IMR-90 (cell line): ENCODE data around the gene RRN3. TPM values are rescaled to one million over a fixed set of nuclear protein-coding genes. Genes with fewer than 3 reads are reported as not detected.
"Not testable (repeated sequence)": the region's sequence is repeated elsewhere in the genome, so short reads cannot be mapped to it uniquely, and the experiment has no call there.

Experiments used
- ATAC-seq: fragments of 200-7000 bp; cut with Tn5 transposase; 2 replicates; pipeline ENCODE4 v1.9.1; 2020; ENCODE audit warnings: low read depth, mild to moderate bottlenecking, moderate library complexity
- BruUV-seq: library from RNA; stranded (reverse); fragments of 400-500 nt; replicated peaks from 2 replicates; lab custom pipeline; 2021; lab: Mats Ljungman, UMichigan
- CTCF ChIA-PET: fragments of 300-600 bp; formaldehyde crosslinking; extraction: SDS; loops from one replicate; lab custom pipeline; 2021; ENCODE audit warnings: antibody characterized with exemption; lab: Yijun Ruan, JAX
- POLR2A ChIA-PET: fragments of 300-600 bp; sonication (Branson Sonifier 250); formaldehyde crosslinking; loops from one replicate; lab custom pipeline; 2022; ENCODE audit warnings: antibody characterized with exemption; ENCODE audit not compliant: unreplicated experiment; lab: Charles Lee
- DNase-seq: peaks from one replicate; pipeline ENCODE4 v3.0.0; 2013
- H2AFZ ChIP-seq: replicated peaks from 2 replicates; pipeline ENCODE3; 2013; ENCODE audit warnings: low read length, mild to moderate bottlenecking; ENCODE audit not compliant: poor library complexity
- H2AK5ac ChIP-seq: 2 replicates; pipeline ENCODE4 v1.6.1; 2013; ENCODE audit warnings: low read depth, low read length, inconsistent platforms
- H2AK9ac ChIP-seq: replicated peaks from 2 replicates; pipeline ENCODE3; 2013; ENCODE audit warnings: mild to moderate bottlenecking, low read depth, low read length, moderate library complexity; ENCODE audit not compliant: poor library complexity
- H2BK120ac ChIP-seq: 2 replicates; pipeline ENCODE4 v1.6.1; 2013; ENCODE audit warnings: low read depth, low read length, inconsistent platforms
- H2BK15ac ChIP-seq: 3 replicates; pipeline ENCODE4 v1.6.1; 2013; ENCODE audit warnings: low read depth, low read length, inconsistent platforms
- H2BK20ac ChIP-seq: 2 replicates; pipeline ENCODE4 v1.6.1; 2013; ENCODE audit warnings: low read depth, mild to moderate bottlenecking, inconsistent platforms, low read length, moderate library complexity
- H2BK5ac ChIP-seq: 2 replicates; pipeline ENCODE4 v1.6.1; 2013; ENCODE audit warnings: mild to moderate bottlenecking, low read depth, low read length, inconsistent platforms; ENCODE audit not compliant: poor library complexity, severe bottlenecking
- H3K14ac ChIP-seq: replicated peaks from 2 replicates; pipeline ENCODE4 v1.6.1; 2013; ENCODE audit warnings: low read depth, low read length, inconsistent platforms
- H3K18ac ChIP-seq: 2 replicates; pipeline ENCODE4 v1.6.1; 2013; ENCODE audit warnings: low read depth, low read length, control low read depth
- H3K23ac ChIP-seq: 2 replicates; pipeline ENCODE4 v1.6.1; 2013; ENCODE audit warnings: low read depth, low read length, inconsistent platforms
- H3K27ac ChIP-seq: 2 replicates; pipeline ENCODE4 v1.5.1; 2013; ENCODE audit warnings: mild to moderate bottlenecking, control low read depth, low read length; ENCODE audit not compliant: insufficient read depth
- H3K27me3 ChIP-seq: 2 replicates; pipeline ENCODE4 v1.6.1; 2013; ENCODE audit warnings: low read length; ENCODE audit not compliant: control insufficient read depth, insufficient read depth
- H3K36me3 ChIP-seq: 2 replicates; pipeline ENCODE4 v1.6.1; 2013; ENCODE audit warnings: low read length, mixed read lengths; ENCODE audit not compliant: control insufficient read depth, insufficient read depth
- H3K4ac ChIP-seq: 2 replicates; pipeline ENCODE4 v1.6.1; 2013; ENCODE audit warnings: low read depth, low read length, inconsistent platforms
- H3K4me1 ChIP-seq: 2 replicates; pipeline ENCODE4 v1.6.1; 2013; ENCODE audit warnings: low read length, mixed read lengths; ENCODE audit not compliant: control insufficient read depth, insufficient read depth
- H3K4me2 ChIP-seq: 2 replicates; pipeline ENCODE4 v1.6.1; 2013; ENCODE audit warnings: low read depth, mild to moderate bottlenecking, control low read depth, low read length, moderate library complexity
- H3K4me3 ChIP-seq: 2 replicates; pipeline ENCODE4 v1.5.1; 2013; ENCODE audit warnings: low read depth, mild to moderate bottlenecking, control low read depth, low read length, moderate library complexity; ENCODE audit not compliant: insufficient read depth
- H3K56ac ChIP-seq: 2 replicates; pipeline ENCODE4 v1.6.1; 2013; ENCODE audit warnings: low read length, inconsistent platforms; ENCODE audit not compliant: insufficient read depth; ENCODE audit errors: extremely low read depth
- H3K79me1 ChIP-seq, 2 experiments: 2 replicates each; pipeline ENCODE4 v1.6.1; 2013; ENCODE audit warnings: low read length in 2 of 2, inconsistent platforms in 1 of 2, low read depth in 1 of 2
- H3K9ac ChIP-seq: 2 replicates; pipeline ENCODE4 v1.6.1; 2013; ENCODE audit warnings: low read depth, low read length, control low read depth
- H3K9me1 ChIP-seq: 2 replicates; pipeline ENCODE4 v1.6.1; 2013; ENCODE audit warnings: low read length, inconsistent platforms; ENCODE audit not compliant: insufficient read depth
- H3K9me3 ChIP-seq: 2 replicates; pipeline ENCODE4 v1.6.1; 2013; ENCODE audit warnings: low read length; ENCODE audit not compliant: control insufficient read depth, insufficient read depth
- H4K20me1 ChIP-seq: 2 replicates; pipeline ENCODE4 v1.6.1; 2013; ENCODE audit warnings: low read length, inconsistent platforms; ENCODE audit not compliant: insufficient read depth
- H4K5ac ChIP-seq: 2 replicates; pipeline ENCODE4 v1.6.1; 2013; ENCODE audit warnings: mild to moderate bottlenecking, low read depth, low read length, control low read depth
- H4K8ac ChIP-seq, 2 experiments: 2 replicates each; pipeline ENCODE4 v1.6.1; 2013; ENCODE audit warnings: low read depth in 2 of 2, low read length in 2 of 2, control low read depth in 1 of 2, inconsistent platforms in 1 of 2
- H4K91ac ChIP-seq: 2 replicates; pipeline ENCODE4 v1.6.1; 2013; ENCODE audit warnings: low read depth, low read length, inconsistent platforms; ENCODE audit not compliant: insufficient read depth
- WGBS, 2 experiments: methylation state at CpG; one replicate each; pipeline versions ENCODE4 v1.1.5 to v1.1.7; 2013; ENCODE audit warnings: missing lambda C conversion rate in 2 of 2; ENCODE audit not compliant: insufficient read length in 1 of 2; ENCODE audit errors: extremely low coverage in 2 of 2; 5-methylcytosine and 5-hydroxymethylcytosine counted together
- dilution Hi-C: fragments of 300-500 bp; cut with HindIII; formaldehyde crosslinking; loops from one replicate; pipeline ENCODE4 v1.14.3; 2018; ENCODE audit warnings: low sequenced_read_pairs; ENCODE audit not compliant: unreplicated experiment
- in situ Hi-C: fragments of 300-500 bp; cut with MboI; formaldehyde crosslinking; loops from 3 replicates; pipeline ENCODE4 v1.14.3; 2019; ENCODE audit warnings: low sequenced_read_pairs, inconsistent platforms, mixed read lengths
- intact Hi-C: fragments of 100-400 bp; cut with micrococcal nuclease; formaldehyde crosslinking; loops from 2 replicates; pipeline ENCODE4 v1.10.0; 2022
- polyA plus RNA-seq, 3 experiments: library from polyadenylated mRNA; depleted of rRNA; stranded (reverse); fragments of >200 nt; gene quantifications; 2 replicates each; pipeline ENCODE4 v1.2.3, GENCODE V29; 2012; ENCODE audit warnings: low replicate concordance in 1 of 3
- total RNA-seq: library from RNA; depleted of rRNA; stranded (reverse); fragments of >200 nt; gene quantifications from 2 replicates; pipeline ENCODE4 v1.2.3, GENCODE V29; 2012

The RRN3 gene
- total and polyA plus RNA-seq, 2 of the 4 experiments (the other 2 are of a cell fraction): 22.1 to 47.7 TPM

- POLR2A ChIA-PET, H3K4me3 ChIP-seq, H2AK5ac ChIP-seq, H3K27ac ChIP-seq, H2BK5ac ChIP-seq, H3K23ac ChIP-seq, H3K14ac ChIP-seq, H3K9ac ChIP-seq, DNase-seq, H2AK9ac ChIP-seq, H3K18ac ChIP-seq, H2AFZ ChIP-seq, CTCF ChIA-PET, H2BK15ac ChIP-seq, H4K91ac ChIP-seq, H3K4me2 ChIP-seq, H3K4ac ChIP-seq, H4K5ac ChIP-seq, in situ Hi-C loops, BruUV-seq, H3K9me3 ChIP-seq, H3K9me1 ChIP-seq, dilution Hi-C loops, H3K56ac ChIP-seq, H2BK120ac ChIP-seq, H3K27me3 ChIP-seq, intact Hi-C loops, H2BK20ac ChIP-seq, ATAC-seq, H4K8ac ChIP-seq: not testable (repeated sequence)
- Histone ChIP-seq H3K4me1 (peaks cover 11% of the 10 kb centered on the region), H3K79me1 (peaks cover 14 to 70% of the 10 kb centered on the region in 2 experiments), H4K20me1 (peaks cover 46% of the 10 kb centered on the region), H3K36me3 (peaks cover 36% of the 10 kb centered on the region)
- 94% methylated on average over 7 of the region's 13 CpGs; no CpG with 5 or more reads in 1 of the 2 experiments for WGBS, 2 experiments
Measured at GRCh38 chr16:15023381-15024077, 70.5 kb downstream of the RRN3 start.
